A549 (cell line): ENCODE results near the gene UNC5A.

Source experiments
- BCL3 ChIP-seq: fragments of >200 bp; sonication (Bioruptor Twin); formaldehyde crosslinking; IDR thresholded peaks from 3 replicates; pipeline ENCODE4 v1.6.1; 2016
- BHLHE40 ChIP-seq: IDR thresholded peaks from 2 replicates; pipeline ENCODE4 v1.6.1; 2012; ENCODE audit warnings: low read depth, low read length, inconsistent platforms
- CEBPB ChIP-seq, 2 experiments: fragments of >200 bp in 1 of 2; sonication (Bioruptor Twin) in 1 of 2; formaldehyde crosslinking in 1 of 2; IDR thresholded peaks; 2 replicates each; pipeline ENCODE4 v1.6.1; 2012 to 2016
- CTCF ChIP-seq: fragments of >200 bp; sonication (Bioruptor Twin); formaldehyde crosslinking; IDR thresholded peaks from 3 replicates; pipeline ENCODE4 v1.5.1; 2016
- HEYL ChIP-seq: fragments of 250-450 bp; sonication (Bioruptor Pico); IDR thresholded peaks from 2 replicates; pipeline ENCODE4 v1.8.0; 2021; ENCODE audit warnings: mild to moderate bottlenecking, moderate library complexity
- JUN ChIP-seq, 2 experiments: fragments of >200 bp; sonication (Bioruptor Twin); formaldehyde crosslinking; IDR thresholded peaks; 2 replicates in 1 of 2; 3 replicates in 1 of 2; pipeline ENCODE4 v1.6.1; 2016 to 2017
- KDM1A ChIP-seq: fragments of 200-600 bp; sonication (generic); IDR thresholded peaks from 2 replicates; pipeline ENCODE4 v1.6.1; 2016; ENCODE audit warnings: low read depth, mild to moderate bottlenecking
- PHF8 ChIP-seq: fragments of 200-600 bp; sonication (generic); IDR thresholded peaks from 2 replicates; pipeline ENCODE4 v1.6.1; 2016; ENCODE audit warnings: low read depth, mild to moderate bottlenecking, antibody characterized with exemption, moderate library complexity, borderline replicate concordance
- RAD21 ChIP-seq, 2 experiments: fragments of >200 bp in 1 of 2; sonication (Bioruptor Twin) in 1 of 2; formaldehyde crosslinking in 1 of 2; IDR thresholded peaks in 1 of 2; conservative IDR thresholded peaks in 1 of 2; 2 replicates in 1 of 2; 3 replicates in 1 of 2; pipeline ENCODE4 v1.6.1; 2012 to 2018; ENCODE audit warnings: inconsistent platforms in 1 of 2
- RNF2 ChIP-seq: fragments of 200-600 bp; sonication (generic); IDR thresholded peaks from 2 replicates; pipeline ENCODE4 v1.6.1; 2016; ENCODE audit warnings: low read depth, mild to moderate bottlenecking, antibody characterized with exemption, moderate library complexity, borderline replicate concordance

GRCh38 chr5:176873541-176874172, 63.3 kb downstream of the UNC5A start:
- TF ChIP-seq CTCF (no peak), RAD21 (conservative IDR thresholded peaks at IDR 0.05 in 1 of 2, IDR thresholded peaks at IDR 0.05 in 1 of 2) (no peak), BHLHE40 (no peak), KDM1A (no peak), PHF8 (no peak), BCL3 (no peak), CEBPB (IDR thresholded peaks at IDR 0.05) (no peak), RNF2 (no peak), HEYL (CRISPR knock-in tag) (no peak), JUN (IDR thresholded peaks at IDR 0.05) (no peak)
